NK-92 treated with Interleukin-12 subunit alpha and Interleukin-12 subunit beta, amount 100 ng/mL, for 24 hours (cell line): ENCODE results near the gene MED27.

Experiments used
- DNase-seq: peaks from one replicate; lab custom pipeline; 2025; lab: John Stamatoyannopoulos, UW

The MED27 gene

GRCh38 chr9:131879181-131879910 lies 200.3 kb downstream of the MED27 start:
- DNase-seq = no peak

GRCh38 chr9:131876486-131876885 lies 203.2 kb downstream of the MED27 start:
- DNase-seq = no peak

GRCh38 chr9:131875828-131876485 lies 203.7 kb downstream of the MED27 start:
- no peak for DNase-seq

GRCh38 chr9:131874916-131875670 lies 204.6 kb downstream of the MED27 start:
- no peak for DNase-seq

- DNase-seq = no peak
Measured at GRCh38 chr9:131874447-131874846, 205.2 kb downstream of the MED27 start.

- DNase-seq = no peak
Measured at GRCh38 chr9:131873891-131874440, 205.7 kb downstream of the MED27 start.

- DNase-seq = no peak
Measured at GRCh38 chr9:131873335-131873734, 206.3 kb downstream of the MED27 start.

GRCh38 chr9:131872702-131873101 lies 207.0 kb downstream of the MED27 start:
- no peak for DNase-seq

GRCh38 chr9:131872006-131872405 lies 207.7 kb downstream of the MED27 start:
- no peak for DNase-seq

- no peak for DNase-seq
Measured at GRCh38 chr9:131870156-131870555, 209.5 kb downstream of the MED27 start.

GRCh38 chr9:131869348-131869747 lies 210.3 kb downstream of the MED27 start:
- no peak for DNase-seq

- no peak for DNase-seq
Measured at GRCh38 chr9:131868766-131869165, 210.9 kb downstream of the MED27 start.

GRCh38 chr9:131867611-131868192 lies 212.0 kb downstream of the MED27 start:
- no peak for DNase-seq

GRCh38 chr9:131865446-131866195 lies 214.0 kb downstream of the MED27 start:
- no peak for DNase-seq

GRCh38 chr9:131864531-131864930 lies 215.1 kb downstream of the MED27 start:
- DNase-seq = no peak

GRCh38 chr9:131863306-131863896 lies 216.3 kb downstream of the MED27 start:
- no peak for DNase-seq

GRCh38 chr9:131862261-131862660 lies 217.4 kb downstream of the MED27 start:
- DNase-seq = no peak

GRCh38 chr9:131860430-131860829 lies 219.2 kb downstream of the MED27 start:
- no peak for DNase-seq

- no peak for DNase-seq
Measured at GRCh38 chr9:131858147-131858546, 221.5 kb downstream of the MED27 start.

- no peak for DNase-seq
Measured at GRCh38 chr9:131856105-131856504, 223.6 kb downstream of the MED27 start.
